Measurements from ENCODE around the gene RHBDD2.

The RHBDD2 gene

GRCh38 chr7:75920431-75921161 lies 41.8 kb downstream of the RHBDD2 start:
- DNase-seq (ENCODE audit: low read depth) = no peak

- DNase-seq (ENCODE audit: low read depth) = no peak
These were observed 42.6 kb downstream of the RHBDD2 start for GRCh38 chr7:75921479-75921878.

GRCh38 chr7:75922966-75923603 lies 44.3 kb downstream of the RHBDD2 start:
- no peak for DNase-seq (ENCODE audit: low read depth)

GRCh38 chr7:75924256-75924655 lies 45.4 kb downstream of the RHBDD2 start:
- no peak for DNase-seq (ENCODE audit: low read depth)

GRCh38 chr7:75924889-75925288 lies 46.1 kb downstream of the RHBDD2 start:
- DNase-seq (ENCODE audit: low read depth) = no peak

GRCh38 chr7:75925717-75926435 lies 47.0 kb downstream of the RHBDD2 start:
- no peak for DNase-seq (ENCODE audit: low read depth)

GRCh38 chr7:75928568-75928914 lies 49.7 kb downstream of the RHBDD2 start:
- DNase-seq (ENCODE audit: low read depth) = no peak

GRCh38 chr7:75931680-75932079 lies 52.8 kb downstream of the RHBDD2 start:
- no peak for DNase-seq (ENCODE audit: low read depth)

- no peak for DNase-seq (ENCODE audit: low read depth)
These were observed 59.3 kb downstream of the RHBDD2 start for GRCh38 chr7:75937958-75938786.

All from stimulated activated CD8-positive, alpha-beta memory T cell treated with anti-CD3 and anti-CD28 coated beads, Interleukin-15, amount 100 ng/mL, for 1 hour (primary cell).